ENCODE results near the gene SAP30.

SAP30 gene

GRCh38 chr4:173418639-173419038 lies 47.9 kb downstream of the SAP30 start:
- Mint-ChIP-seq H3K27me3 (no peaks in the 10 kb centered on the region), H3K4me3 (no peak overlapping the region), H3K4me1 (no peaks in the 10 kb centered on the region), H3K9me3 (no peaks in the 10 kb centered on the region), H3K36me3 (no peaks in the 10 kb centered on the region), H3K27ac (no peak overlapping the region)
- no peak for ATAC-seq

GRCh38 chr4:173420324-173420752 lies 49.6 kb downstream of the SAP30 start:
- H3K27ac Mint-ChIP-seq: no peak overlapping the region
- H3K27me3 Mint-ChIP-seq: no peaks in the 10 kb centered on the region
- H3K4me3 Mint-ChIP-seq: no peak overlapping the region
- H3K4me1 Mint-ChIP-seq: no peaks in the 10 kb centered on the region
- no peaks in the 10 kb centered on the region for H3K36me3 Mint-ChIP-seq
- no peaks in the 10 kb centered on the region for H3K9me3 Mint-ChIP-seq
- ATAC-seq: no peak

DNA sequence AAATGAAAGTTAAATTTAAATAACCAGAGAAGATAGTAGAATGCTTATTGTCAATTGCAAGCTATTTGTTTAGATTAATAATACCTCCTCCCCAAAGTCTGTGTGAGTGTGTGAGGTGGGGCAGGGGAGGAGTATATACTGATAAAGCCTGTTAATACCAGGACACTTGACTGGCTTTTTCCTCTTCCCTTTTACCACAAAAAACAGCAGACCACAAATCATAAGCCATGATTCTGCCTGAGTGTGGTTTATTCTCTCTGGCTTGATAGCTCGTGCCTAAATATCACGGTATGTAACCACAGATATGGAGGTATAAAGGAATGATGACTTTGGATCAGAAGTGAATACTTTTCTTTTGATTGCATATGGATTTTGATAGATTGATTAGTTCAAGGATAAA lies 50.0 kb downstream of the SAP30 start:
- H3K4me3 Mint-ChIP-seq: no peak overlapping the region
- no peaks in the 10 kb centered on the region for H3K9me3 Mint-ChIP-seq
- H3K4me1 Mint-ChIP-seq: no peaks in the 10 kb centered on the region
- H3K27ac Mint-ChIP-seq: no peak overlapping the region
- H3K27me3 Mint-ChIP-seq: no peaks in the 10 kb centered on the region
- H3K36me3 Mint-ChIP-seq: no peaks in the 10 kb centered on the region
- ATAC-seq: no peak

GRCh38 chr4:173424899-173425805 lies 54.4 kb downstream of the SAP30 start:
- Mint-ChIP-seq H3K27ac (no peak overlapping the region), H3K4me3 (no peak overlapping the region), H3K9me3 (no peaks in the 10 kb centered on the region), H3K4me1 (no peaks in the 10 kb centered on the region), H3K36me3 (no peaks in the 10 kb centered on the region), H3K27me3 (no peaks in the 10 kb centered on the region)
- ATAC-seq: no peak

DNA sequence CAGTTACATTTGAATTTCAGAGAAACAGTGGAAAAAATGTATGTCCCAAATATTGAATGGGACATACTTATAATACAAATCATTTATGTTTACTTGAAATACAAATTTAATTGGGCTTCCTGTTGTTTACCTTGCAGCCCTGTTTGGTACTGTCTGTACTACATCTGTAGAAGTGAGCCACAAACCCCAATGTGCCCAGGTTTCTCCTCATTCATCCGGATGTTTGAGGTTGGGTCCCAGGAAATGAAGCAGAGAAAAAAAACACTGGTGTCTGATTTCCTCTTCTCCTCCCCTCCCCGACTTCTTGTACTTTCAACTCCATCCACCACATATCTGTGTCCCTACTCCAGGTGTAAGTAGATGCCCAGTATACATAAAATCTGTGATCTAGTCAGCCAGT lies 55.3 kb downstream of the SAP30 start:
- H3K9me3 Mint-ChIP-seq: no peaks in the 10 kb centered on the region
- H3K36me3 Mint-ChIP-seq: no peaks in the 10 kb centered on the region
- no peak overlapping the region for H3K4me3 Mint-ChIP-seq
- ATAC-seq: no peak
- no peaks in the 10 kb centered on the region for H3K4me1 Mint-ChIP-seq
- no peak overlapping the region for H3K27ac Mint-ChIP-seq
- no peaks in the 10 kb centered on the region for H3K27me3 Mint-ChIP-seq
